DND-41 (cell line): ENCODE measurements around the gene RNU6-8.

Source experiments
- ATAC-seq: fragments of 200-7000 bp; cut with Tn5 transposase; 3 replicates; pipeline ENCODE4 v1.9.1; 2021; ENCODE audit warnings: low read depth; ENCODE audit not compliant: insufficient read depth
- DNase-seq: peaks from one replicate; pipeline ENCODE4 v3.0.0-alpha.2; 2020
- H2AFZ ChIP-seq: 2 replicates; pipeline ENCODE4 v1.6.0; 2012; ENCODE audit warnings: low read depth, low read length
- H3K27ac ChIP-seq: 2 replicates; pipeline ENCODE4 v1.5.1; 2012; ENCODE audit warnings: low read length, inconsistent platforms
- H3K27me3 ChIP-seq: fragments of 200-600 bp; sonication (generic); 2 replicates; pipeline ENCODE4 v1.6.0; 2012; ENCODE audit warnings: low read length, mild to moderate bottlenecking, inconsistent platforms; ENCODE audit not compliant: insufficient read depth, poor library complexity
- H3K36me3 ChIP-seq: 2 replicates; pipeline ENCODE4 v1.5.1; 2012; ENCODE audit warnings: low read length, inconsistent platforms; ENCODE audit not compliant: insufficient read depth
- H3K4me1 ChIP-seq: 2 replicates; pipeline ENCODE4 v1.5.1; 2012; ENCODE audit warnings: mild to moderate bottlenecking, low read length; ENCODE audit not compliant: insufficient read depth
- H3K4me2 ChIP-seq: 2 replicates; pipeline ENCODE4 v1.6.0; 2012; ENCODE audit warnings: mild to moderate bottlenecking, moderate library complexity, low read length, inconsistent platforms; ENCODE audit not compliant: insufficient read depth
- H3K4me3 ChIP-seq, 2 experiments: fragments of 200-600 bp in 1 of 2; shearing (Covaris generic) in 1 of 2; 2 replicates each; pipeline ENCODE4 v1.5.1; 2012 to 2016; ENCODE audit warnings: inconsistent platforms in 2 of 2, low read length in 2 of 2, mild to moderate bottlenecking in 2 of 2, low read depth in 1 of 2, moderate library complexity in 1 of 2
- H3K79me2 ChIP-seq: 2 replicates; pipeline ENCODE4 v1.6.0; 2012; ENCODE audit warnings: low read length, inconsistent platforms; ENCODE audit not compliant: insufficient read depth
- H3K9ac ChIP-seq: 2 replicates; pipeline ENCODE4 v1.6.0; 2012; ENCODE audit warnings: low read depth, mild to moderate bottlenecking, inconsistent platforms, low read length, moderate library complexity
- H3K9me3 ChIP-seq: 2 replicates; pipeline ENCODE4 v1.5.1; 2012; ENCODE audit warnings: low read length, moderate library complexity, mild to moderate bottlenecking, inconsistent platforms; ENCODE audit not compliant: insufficient read depth, severe bottlenecking
- H4K20me1 ChIP-seq: 2 replicates; pipeline ENCODE4 v1.6.0; 2012; ENCODE audit warnings: low read length; ENCODE audit not compliant: insufficient read depth
- EZH2 ChIP-seq: IDR thresholded peaks from 3 replicates; pipeline ENCODE4 v1.6.1; 2012; ENCODE audit warnings: borderline replicate concordance, low read depth, mild to moderate bottlenecking, moderate library complexity, low read length, inconsistent platforms; ENCODE audit not compliant: severe bottlenecking
- TF ChIP-seq, protein P1 (sequence below): IDR thresholded peaks from 2 replicates; pipeline ENCODE4 v1.5.1; 2012; ENCODE audit warnings: borderline replicate concordance, low read length, moderate library complexity, mild to moderate bottlenecking; ENCODE audit not compliant: poor library complexity, severe bottlenecking; ENCODE audit errors: extremely low read depth

RNU6-8 gene

DNA sequence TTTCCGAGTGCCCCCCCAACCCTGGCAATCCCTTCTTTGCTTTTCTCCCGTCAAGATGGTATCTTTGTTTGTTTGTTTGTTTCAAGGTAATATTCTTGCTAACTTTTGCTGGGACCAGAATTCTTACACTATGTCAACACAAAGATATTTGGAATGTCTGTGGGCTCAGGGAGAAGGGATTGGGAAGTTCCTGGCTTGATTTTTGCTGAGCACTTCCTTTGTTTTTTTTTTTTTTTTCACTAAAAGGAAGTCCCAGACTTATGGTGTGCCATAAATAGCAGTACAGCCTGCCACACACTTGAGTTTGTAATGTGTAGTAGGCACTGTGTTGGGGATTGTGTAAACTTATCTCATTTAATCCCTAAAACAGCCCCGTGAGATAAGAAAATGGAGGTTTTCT, 12.4 kb downstream of the RNU6-8 start:
- Histone ChIP-seq H2AFZ (no peak overlapping the region), H3K36me3 (no peaks in the 10 kb centered on the region), H4K20me1 (no peaks in the 10 kb centered on the region), H3K4me3 (no peak overlapping the region), H3K27ac (no peak overlapping the region), H3K9me3 (no peaks in the 10 kb centered on the region), H3K27me3 (no peaks in the 10 kb centered on the region), H3K4me2 (no peak overlapping the region), H3K9ac (no peak overlapping the region), H3K79me2 (no peaks in the 10 kb centered on the region), H3K4me1 (no peaks in the 10 kb centered on the region)
- TF ChIP-seq, protein P1, sequence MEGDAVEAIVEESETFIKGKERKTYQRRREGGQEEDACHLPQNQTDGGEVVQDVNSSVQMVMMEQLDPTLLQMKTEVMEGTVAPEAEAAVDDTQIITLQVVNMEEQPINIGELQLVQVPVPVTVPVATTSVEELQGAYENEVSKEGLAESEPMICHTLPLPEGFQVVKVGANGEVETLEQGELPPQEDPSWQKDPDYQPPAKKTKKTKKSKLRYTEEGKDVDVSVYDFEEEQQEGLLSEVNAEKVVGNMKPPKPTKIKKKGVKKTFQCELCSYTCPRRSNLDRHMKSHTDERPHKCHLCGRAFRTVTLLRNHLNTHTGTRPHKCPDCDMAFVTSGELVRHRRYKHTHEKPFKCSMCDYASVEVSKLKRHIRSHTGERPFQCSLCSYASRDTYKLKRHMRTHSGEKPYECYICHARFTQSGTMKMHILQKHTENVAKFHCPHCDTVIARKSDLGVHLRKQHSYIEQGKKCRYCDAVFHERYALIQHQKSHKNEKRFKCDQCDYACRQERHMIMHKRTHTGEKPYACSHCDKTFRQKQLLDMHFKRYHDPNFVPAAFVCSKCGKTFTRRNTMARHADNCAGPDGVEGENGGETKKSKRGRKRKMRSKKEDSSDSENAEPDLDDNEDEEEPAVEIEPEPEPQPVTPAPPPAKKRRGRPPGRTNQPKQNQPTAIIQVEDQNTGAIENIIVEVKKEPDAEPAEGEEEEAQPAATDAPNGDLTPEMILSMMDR: no peak
- TF ChIP-seq EZH2: no peak
- ATAC-seq (no peak), DNase-seq (no peak)

DNA sequence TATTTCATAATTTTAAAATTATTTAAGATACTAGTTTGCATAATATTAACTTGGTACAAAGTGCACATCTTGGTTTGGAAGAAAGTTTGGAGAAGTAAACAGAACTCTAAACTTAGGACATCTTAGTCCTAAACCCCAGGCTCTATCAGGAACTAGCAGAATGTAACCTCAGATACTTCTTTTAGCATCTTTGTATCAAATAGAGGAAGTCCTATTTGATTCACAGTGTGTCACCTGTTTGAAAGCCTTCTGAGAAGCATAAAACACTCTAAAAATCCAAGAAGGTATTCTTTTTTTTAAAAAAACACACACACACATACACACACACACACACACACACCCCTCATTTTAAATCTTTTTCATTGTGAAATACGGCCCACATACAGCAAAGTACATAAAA, 13.3 kb downstream of the RNU6-8 start:
- Histone ChIP-seq H3K27me3 (no peaks in the 10 kb centered on the region), H3K9me3 (no peaks in the 10 kb centered on the region), H4K20me1 (no peaks in the 10 kb centered on the region), H3K79me2 (no peaks in the 10 kb centered on the region), H3K36me3 (no peaks in the 10 kb centered on the region), H2AFZ (no peak overlapping the region), H3K9ac (no peak overlapping the region), H3K4me2 (no peak overlapping the region), H3K27ac (no peak overlapping the region), H3K4me3 (no peak overlapping the region), H3K4me1 (no peaks in the 10 kb centered on the region)
- TF ChIP-seq, protein P1: no peak
- no peak for TF ChIP-seq EZH2
- DNase-seq: no peak
- ATAC-seq: no peak

DNA sequence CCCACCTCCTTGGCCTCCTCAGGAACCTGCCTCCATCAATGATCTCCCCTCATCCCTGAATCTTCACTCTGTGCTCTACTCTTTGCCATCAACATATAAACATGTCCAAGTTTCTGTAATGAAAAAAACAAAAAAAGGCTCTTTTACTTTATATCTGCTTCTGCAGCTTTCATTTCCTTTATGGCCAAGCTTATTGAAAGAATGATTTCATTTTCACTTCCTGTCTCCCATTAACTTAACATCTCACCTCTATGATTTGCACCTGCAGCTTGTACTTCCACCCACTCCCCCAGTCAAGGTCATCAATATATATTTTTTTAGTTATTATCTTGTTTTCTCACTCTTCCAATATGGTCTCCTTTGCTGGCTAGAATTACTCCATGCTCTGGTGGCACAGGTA, 16.8 kb downstream of the RNU6-8 start:
- no peak overlapping the region for H3K4me2 ChIP-seq
- no peaks in the 10 kb centered on the region for H4K20me1 ChIP-seq
- H3K4me3 ChIP-seq: no peak overlapping the region
- no peak overlapping the region for H3K27ac ChIP-seq
- no peaks in the 10 kb centered on the region for H3K4me1 ChIP-seq
- H3K9me3 ChIP-seq: no peaks in the 10 kb centered on the region
- DNase-seq: no peak
- H3K79me2 ChIP-seq: no peaks in the 10 kb centered on the region
- no peak for ATAC-seq
- no peaks in the 10 kb centered on the region for H3K36me3 ChIP-seq
- TF ChIP-seq, protein P1: no peak
- H3K9ac ChIP-seq: no peak overlapping the region
- H3K27me3 ChIP-seq: no peaks in the 10 kb centered on the region
- no peak overlapping the region for H2AFZ ChIP-seq

DNA sequence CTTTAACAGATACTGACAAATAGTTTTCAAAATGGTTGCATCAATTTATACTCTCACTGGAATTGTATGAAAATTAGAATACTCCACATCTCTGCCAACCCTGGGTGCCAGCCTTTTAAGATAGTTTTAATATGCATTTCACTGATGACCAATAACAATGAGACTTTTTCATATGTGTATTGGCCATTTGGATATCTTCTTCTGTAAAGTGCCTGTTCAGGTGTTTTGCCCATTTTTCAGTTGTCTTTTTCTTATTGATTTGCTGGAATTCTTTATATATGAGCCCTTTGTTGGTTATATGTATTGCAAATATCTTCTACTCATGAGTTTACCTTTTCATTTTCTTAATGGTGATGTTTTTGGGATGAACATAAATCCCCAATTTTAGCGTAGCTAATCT, 18.0 kb downstream of the RNU6-8 start:
- H3K9ac ChIP-seq: no peak overlapping the region
- H3K27ac ChIP-seq: no peak overlapping the region
- H2AFZ ChIP-seq: no peak overlapping the region
- no peaks in the 10 kb centered on the region for H3K9me3 ChIP-seq
- TF ChIP-seq, protein P1: no peak
- no peak for TF ChIP-seq EZH2
- H3K36me3 ChIP-seq: no peaks in the 10 kb centered on the region
- H3K4me3 ChIP-seq: no peak overlapping the region
- DNase-seq (no peak), ATAC-seq (no peak)
- no peaks in the 10 kb centered on the region for H3K27me3 ChIP-seq
- no peaks in the 10 kb centered on the region for H3K79me2 ChIP-seq
- no peaks in the 10 kb centered on the region for H3K4me1 ChIP-seq
- no peaks in the 10 kb centered on the region for H4K20me1 ChIP-seq
- no peak overlapping the region for H3K4me2 ChIP-seq
